Middle frontal gyrus (tissue), 1 donor: Measurements from ENCODE around the gene C22orf31.

ENCODE experiments used
- DNase-seq: peaks from one replicate; pipeline ENCODE4 v3.0.0-alpha.2; 2015; ENCODE audit warnings: low spot score; ENCODE audit errors: extremely low spot score

C22orf31 gene

DNA sequence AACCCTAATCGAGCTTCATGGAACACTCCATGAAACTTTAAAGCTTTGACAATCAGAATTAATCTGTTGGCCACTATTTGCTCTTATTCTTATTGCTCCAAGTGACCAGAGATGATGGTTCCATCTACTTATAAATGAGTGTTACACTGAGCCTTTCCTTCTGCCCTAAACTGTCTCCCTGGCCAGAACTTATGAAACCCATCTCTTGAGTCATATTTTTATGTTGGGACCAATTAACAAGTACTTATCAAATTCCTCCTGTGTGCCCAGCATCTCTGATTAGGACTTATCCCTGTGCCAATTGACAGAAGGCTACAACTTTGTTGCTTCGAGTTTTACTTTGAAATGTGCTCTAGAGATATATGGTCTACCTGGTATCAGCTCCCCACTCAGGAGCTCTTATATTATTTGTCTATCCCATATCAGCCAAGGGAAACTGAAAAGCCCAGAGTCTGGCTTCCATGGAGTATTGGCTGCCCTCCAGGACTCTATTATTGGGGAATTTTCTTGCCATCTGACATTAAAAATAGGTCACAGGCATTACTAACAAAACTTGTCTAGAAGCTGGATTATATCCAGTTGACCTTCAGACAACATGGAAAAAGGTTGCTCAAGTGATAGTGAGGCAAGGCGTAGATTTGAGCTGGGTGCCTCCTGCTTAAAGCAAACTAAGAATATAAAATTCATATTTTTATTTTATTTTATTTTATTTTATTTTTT lies 20.0 kb upstream of the C22orf31 start:
- DNase-seq = no peak

DNA sequence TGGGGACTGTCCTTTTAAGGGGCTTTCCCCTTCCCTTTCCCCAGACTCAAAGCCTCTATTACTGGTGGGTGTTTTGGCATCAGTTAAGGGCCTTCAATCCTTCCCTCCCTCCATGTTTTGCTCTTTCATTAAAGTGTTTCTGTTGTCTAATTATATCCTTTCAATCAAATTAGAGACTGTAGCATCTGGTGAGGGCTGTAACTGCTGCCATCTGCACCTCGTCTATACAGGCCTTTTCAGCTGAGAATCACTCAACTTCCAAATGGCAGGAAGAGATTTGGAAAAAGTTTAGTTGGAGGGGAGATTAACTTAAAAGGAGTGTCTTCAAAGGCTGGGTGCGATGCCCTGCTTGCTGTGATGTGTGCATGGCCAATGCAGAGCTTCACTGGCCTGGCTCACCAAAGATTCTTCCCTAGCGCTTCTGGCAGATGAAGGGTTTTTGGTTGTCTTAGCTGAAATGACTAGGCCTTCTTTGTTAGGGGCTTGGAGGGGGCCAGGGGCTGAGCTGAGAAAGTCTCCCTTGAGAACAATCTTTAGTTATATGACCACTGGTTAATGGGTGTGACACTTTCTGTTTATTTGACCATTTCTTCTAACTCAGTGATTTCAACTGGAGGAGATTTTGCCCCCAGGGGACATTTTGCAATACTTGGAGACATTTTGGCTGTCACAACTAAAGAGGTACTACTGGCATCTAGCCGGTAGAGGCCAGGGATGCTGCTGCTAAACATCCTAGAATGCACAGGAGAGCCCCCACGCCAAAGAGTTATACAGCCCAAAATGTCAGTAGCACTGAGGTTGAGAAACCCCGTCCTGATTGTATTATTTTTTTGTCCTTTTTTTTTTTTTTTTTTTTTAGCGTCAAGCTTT lies 18.7 kb upstream of the C22orf31 start:
- DNase-seq = no peak

DNA sequence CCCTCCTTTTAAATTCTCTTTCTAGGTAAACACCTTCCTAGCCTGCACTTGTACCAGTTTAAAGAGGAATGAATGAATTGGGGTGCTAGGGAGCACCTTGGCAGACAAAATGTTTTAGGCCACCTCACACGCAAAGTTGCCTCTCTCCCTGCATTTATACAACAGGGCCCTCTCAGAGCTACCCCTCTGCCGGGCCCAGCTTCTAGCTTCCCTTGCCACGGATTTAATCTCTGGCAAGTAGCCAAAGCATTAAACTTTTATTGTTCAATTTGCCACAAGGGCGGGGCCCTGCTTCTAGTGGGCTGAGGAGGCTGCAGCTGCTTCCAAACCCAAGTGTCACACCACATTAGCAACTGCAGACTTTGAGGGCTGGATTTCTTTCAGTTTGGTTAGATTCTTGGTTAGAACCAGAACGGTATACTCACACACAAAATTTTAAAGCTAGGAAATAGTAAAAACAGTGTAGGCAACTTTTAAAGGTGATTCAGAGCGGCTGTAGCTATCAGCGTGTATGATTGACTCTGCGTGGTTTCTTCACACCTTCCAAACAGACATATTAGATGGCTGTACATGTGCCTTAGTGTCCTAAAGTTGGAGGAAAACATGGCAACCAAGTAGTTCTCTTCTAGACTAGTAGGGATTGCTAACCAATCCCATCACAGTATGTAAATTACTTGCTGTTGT lies 17.7 kb upstream of the C22orf31 start:
- no peak for DNase-seq

DNA sequence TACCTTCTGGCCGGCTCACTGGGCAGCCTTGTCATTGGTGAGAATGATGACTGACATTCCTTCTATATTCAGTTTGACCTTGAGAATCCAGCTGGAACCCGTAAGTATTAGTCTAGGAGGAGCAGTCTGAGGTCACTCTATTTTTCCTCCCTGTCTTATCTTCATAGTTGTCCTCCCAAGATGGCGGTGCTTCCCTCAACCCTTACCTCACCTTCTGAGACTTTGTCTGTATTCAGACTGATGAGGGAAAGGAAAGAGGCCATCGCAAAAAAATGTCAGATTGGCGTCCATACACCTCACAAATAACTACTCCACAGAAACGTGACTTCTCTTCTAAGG lies 17.2 kb upstream of the C22orf31 start:
- DNase-seq = no peak

DNA sequence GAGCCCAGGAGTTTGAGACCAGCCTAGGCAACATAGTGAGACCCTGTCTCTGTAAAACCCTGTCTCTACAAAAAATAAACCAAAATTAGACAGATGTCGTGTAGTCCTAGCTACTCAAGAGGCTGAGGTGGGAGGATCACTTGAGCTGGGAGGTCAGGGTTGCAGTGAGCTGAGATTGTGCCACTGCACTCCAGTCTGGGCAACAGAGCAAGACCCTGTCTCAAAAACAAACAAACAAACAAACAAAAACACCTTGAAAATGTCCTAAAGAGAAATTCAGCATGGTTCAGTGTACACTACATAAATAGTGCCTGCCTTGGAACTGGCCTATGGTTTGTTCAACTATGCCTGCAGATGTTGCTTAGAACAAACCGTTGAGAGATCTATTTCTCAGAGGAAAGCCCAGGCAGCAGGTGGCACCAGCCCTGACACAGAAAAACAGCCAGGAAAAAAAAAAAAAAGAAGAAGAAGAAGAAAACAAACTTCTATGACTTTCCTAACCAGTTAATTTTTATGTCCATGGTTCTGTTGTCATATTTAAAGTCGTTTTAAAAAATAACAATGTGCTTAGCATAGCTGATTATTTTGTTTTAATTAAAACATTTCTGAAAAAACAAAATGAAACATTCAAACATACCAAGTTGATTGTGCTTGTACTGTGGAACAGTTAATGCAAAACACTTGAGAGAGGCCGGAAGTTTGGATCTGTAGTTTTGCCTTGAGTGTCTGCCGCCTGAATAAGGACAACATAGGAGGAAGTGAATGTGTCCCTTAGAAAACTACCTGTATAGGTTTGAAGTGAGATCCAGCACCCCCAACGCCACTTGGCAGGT lies 16.6 kb upstream of the C22orf31 start:
- DNase-seq = no peak

DNA sequence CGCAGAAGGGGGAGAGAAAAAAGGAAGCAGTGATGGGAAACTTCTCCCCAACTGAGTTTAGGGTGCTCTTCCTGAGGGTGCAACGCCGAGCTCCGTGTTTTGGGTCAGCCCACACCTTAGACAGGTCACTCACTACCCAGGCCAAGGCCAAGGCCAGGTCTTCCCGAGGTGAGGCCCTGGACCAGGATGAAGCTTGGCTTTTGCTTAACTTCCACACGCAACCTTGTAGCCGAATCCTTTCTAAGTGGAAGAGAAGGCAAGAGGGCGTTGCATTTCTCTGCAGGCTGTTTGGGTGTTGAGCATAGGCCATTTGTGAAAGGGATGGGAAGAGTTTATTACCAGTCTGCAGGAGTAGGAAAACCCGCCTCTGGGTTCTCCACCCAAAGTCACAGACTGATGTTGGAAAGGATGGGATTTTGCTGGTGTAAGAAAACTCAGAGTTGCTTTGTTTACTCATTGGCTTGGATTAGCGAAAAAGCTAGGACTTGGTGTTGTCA lies 12.7 kb upstream of the C22orf31 start:
- no peak for DNase-seq

DNA sequence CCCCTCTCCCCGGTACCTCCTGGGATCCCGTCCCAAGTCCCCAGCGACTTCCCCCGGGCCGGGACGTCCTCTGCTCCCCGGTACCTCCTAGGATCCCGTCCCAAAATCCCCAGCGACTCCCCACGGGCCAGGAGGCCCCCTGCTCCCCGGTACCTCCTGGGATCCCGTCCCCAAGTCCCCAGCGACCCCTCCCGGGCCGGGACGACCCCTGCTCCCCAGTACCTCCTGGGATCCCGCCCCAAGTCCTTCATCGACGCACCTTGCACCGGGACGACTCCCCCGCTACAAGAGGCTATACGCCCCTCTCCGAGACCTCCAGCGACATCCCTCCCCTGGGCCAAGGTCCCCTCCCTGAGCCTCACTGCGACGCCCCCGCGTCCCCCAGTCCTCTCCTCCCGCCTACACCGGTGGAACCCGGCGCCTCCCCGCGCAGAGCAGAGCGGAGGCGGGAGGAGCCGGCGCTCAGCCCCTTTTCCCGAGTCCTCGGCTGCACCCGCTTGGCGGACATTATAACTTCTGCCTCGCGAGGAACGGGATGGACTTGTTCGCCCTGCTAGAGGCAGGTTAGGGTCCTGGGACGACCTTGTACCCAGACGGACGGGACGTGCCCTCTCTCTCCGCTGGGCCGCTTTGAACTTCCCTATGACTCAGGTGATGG lies 12.1 kb upstream of the C22orf31 start:
- DNase-seq = no peak

DNA sequence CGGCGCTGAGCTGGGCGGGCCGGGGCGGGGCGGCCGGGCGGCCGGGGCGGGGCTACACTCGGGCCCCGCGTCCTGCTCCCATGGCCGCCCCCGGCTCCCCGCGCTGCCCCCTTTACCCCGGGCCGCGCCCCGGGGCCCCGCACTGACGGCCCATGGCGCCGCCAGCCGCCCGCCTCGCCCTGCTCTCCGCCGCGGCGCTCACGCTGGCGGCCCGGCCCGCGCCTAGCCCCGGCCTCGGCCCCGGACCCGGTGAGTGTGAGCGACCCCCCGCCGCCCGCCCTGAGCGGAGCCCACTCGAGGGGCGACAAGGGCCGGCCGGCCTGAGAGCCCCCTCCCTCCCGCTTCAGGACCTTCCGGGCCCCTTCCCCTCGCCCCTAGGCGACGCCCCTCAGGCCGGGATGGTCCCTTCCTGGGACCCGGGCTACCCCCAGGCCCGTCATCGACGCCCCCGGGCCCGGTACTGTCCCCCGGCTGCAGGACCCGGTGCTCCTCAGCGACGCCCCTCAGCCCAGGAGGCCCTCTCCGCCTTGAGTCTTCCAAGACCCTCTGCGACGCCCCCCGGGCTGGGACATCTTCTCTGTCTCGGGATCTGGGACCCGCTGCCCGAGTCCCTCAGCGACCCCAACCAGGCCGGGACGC lies 11.5 kb upstream of the C22orf31 start, which contains the start of gene KREMEN1:
Gene KREMEN1, plus strand, starts transcription at position 57 of the 639 bp plus-strand sequence. Its CDS starts 96 bp downstream, at position 153.
- DNase-seq = no peak

DNA sequence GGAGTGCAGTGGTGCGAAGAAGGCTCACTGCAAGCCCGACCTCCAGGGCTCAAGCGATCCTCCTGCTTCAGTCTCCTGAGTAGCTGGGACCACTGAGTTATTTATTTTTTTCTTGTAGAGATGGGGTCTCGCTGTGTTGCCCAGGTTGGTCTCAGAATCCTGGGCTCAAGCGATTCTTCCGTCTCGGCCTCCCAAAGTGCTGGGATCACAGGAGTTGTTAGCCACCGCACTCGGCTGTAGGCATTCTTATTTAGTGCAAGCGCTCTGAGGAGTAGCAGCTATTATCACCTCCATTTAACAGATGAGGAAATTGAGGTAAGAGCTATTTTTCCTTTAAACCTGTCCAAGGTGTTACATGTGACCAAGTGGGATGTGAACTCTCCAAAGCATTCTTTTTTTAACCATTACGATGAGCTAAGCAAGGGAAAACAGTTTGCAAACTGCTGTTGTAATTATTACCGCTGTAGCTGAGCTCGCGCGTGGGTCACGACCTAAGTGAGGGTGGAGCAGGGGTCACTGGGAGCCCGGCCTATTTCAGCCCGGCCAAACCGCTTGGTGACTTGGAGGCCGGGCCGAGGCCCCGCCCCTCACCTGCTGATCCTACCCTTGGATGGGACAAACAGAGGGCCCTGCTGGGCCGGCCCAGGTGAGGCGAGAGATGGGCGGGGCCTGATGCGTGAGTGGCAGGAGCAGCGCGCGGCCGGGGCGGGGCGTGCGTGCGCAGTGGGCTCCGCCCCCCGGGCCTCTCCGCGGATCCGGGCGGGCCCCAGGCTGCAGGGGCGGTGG lies 10.8 kb upstream of the C22orf31 start:
- DNase-seq = peak; percentile 35

DNA sequence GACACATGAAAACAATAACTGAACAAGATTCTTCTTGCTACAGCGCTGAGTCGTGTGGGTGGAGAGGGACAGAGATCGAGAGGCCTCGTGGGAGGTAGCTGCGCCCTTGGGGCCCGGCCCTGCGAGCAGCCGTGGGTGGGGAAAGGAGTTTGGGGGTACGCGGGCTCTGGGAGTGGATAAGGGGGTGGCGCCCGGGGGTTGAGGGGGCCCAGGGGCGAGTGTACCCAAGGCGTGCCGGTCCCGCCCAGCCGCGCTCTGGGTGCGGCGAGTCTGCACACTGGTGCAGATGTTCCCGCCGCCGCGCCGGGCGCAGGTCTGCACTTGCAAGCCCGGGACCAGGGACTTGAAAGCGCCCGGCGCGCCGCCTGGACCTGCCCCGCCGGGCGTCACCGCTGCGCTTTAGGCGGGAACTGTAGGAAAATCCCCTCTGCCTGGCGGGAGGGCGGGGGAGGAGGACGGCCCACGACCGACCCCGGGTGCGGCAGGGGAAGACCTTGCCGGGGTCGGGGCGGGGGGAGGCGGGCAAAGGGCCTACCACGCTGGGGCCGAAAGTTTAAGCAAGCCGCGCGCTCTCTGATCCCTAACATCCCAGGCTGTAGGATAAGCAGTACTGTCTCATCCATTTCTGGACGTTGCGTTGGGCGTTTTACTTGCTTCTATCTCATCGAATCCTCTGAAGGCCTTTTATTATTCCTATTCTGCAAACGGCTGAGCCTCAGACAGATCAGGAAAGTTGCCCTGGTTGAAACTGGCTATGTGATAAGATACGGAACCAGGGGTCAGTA lies 9.8 kb upstream of the C22orf31 start:
- no peak for DNase-seq

DNA sequence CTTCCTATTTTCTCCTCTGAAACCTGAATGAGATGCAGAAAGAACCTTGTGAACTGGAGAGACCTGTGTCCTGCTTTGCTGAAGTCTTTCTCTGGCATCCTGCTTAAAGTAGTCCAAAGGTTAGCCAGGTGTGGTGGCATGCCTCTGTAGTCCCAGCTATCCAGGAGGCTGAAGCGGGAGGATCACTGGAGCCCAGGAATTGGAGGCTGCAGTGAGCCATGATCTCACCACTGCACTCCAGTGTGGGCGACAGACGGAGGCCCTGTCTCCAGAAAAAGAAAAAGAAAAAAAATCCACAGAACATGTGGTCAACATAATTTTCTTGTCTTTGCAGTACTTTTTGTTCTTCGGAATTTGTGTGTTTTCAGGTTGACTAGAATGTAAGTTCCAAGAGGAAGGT lies 8.9 kb upstream of the C22orf31 start:
- DNase-seq = no peak

DNA sequence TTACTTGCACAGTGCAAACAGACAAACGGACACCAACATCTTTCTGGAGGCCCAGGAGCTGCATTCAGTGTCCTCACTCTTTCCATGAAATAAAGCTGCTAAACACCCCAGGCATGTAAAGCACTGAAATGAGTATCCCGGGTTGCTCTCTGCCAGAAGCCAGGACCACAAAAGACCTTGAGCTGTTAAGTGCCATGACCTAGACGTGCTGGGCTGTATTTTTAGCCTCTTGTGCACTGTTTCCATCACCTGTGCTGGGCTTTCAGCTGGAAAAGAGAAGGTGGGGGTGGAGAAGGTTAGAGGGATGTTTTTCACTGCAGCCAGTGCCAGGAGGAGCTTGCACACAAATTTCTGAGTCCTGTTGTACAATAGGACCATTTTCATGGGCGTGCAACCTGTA lies 7.8 kb upstream of the C22orf31 start:
- DNase-seq = no peak

DNA sequence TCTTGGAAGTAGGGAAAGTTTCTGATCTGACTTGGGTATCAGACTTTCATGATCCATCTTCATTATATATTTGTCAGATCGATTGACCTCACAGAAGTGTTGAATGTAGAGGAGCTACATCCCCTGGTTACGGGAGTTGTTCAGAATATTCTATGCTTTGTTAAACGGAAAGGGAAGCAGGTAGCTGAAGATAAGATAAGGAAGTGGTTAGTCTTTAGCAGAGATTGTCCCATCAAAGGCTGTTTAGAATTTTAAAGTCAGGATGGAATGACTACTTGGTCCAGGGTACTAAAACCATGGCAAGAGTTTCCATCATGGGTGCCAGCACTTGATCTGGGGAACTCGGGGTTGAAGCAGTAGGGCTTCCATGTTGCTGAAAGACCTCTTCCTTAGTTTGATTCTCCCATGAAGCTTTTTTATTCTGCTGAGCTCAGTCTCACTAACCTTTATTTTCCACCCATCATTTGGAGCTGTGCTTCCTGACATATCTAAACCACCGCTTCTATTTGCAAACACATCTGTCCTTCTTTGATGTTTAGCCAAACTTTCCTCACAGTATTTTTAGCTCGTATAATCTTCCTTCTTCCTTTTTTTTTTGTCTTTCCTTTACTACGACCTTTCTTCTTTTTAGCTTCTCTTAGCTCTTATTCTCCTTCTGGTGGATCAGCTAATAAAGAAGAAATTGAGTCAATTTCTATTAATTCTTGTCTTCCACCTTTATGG lies 4.0 kb upstream of the C22orf31 start:
- no peak for DNase-seq

DNA sequence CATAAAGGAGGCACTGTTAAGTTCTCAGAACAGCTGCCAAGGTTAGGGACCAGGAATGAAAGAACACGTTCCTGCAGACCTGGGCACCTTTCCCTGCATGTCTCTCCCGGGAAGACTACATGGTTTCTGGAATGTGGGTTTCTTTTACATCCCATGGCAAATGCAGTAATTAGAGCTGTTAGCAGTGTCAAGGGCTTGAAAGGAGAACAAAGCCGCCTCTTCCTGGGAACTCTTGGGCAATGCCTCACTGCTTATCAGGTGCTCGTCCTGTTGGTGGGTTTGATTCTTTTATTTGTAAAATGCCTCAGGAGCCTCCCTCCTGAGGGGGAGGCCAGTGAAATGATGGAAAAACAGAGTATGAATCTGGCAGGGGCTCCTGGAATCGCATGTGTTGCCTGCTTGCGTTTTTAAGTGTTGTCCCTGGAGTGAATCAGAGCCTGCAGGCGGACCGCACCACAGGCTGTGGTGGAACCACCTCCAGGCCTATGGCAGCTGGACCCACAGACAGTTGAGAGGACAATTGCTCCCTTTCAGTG lies 723 bp upstream of the C22orf31 start:
- DNase-seq = no peak

DNA sequence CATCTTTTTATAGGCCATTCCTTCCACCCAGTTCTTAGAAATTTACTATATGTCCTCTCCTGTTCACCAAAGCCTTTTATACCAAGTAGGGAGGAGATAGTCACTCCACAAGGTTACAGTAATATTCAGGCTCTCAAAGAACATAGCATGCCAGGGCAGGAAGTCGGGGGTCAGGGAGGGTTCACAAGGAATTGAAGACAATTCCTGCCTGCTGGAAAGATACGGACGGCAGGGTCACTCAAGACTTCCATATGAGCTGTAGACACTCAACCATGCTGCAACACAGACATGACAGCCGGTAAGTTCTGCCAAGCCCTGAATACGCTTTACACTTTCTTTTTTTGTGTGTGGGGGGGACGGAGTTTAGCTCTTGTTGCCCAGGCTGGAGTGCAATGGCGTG lies 700 bp downstream of the C22orf31 start:
- no peak for DNase-seq

DNA sequence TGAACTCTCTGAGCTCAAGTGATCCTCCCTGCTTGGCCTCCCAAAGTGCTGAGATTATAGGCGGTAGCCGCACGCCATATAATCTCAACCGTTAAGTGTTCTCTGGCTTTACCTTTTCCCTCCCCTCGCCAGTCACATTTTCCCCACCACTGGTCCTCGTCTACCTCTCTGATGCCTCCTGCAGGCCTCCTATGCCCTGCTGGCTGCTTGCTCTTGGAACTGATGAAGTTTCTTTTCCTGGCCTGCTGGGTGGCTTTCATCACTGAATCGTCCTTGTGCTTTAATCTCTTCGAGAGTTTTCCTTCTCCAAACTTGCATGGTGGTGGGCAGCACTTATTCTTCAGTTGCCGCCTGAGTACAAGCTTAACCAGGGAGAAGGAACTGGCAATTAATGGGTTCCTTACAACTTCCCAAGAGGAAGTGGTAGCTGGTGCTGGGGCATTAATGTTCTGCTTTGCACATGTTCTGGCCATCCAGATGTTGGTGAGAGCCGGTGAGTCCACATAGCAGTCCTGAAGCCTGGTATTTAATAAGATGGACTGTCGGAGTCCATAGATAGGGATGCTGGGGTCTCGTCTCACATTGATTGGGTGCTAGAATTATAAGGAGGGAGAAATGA lies 1.3 kb downstream of the C22orf31 start:
- no peak for DNase-seq

DNA sequence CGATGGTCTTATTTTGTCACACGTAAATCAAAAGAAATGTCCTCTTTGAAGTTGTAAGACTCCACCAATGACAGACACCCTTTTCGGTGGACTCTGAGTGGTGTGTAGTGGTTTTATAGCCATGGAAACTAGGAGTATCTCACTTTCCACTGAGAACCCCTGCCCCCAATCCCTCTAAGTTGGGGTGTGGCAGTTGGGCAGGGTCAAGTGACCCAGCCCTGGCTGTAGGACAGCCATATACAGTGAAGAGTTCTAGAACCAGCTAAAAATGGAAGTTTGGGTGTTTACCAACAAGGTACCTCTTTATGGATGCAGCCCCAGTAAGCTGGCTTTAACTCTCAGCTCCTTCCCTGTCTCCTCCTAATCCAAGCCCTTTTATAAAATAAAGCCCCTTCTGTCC lies 5.2 kb downstream of the C22orf31 start:
- DNase-seq = no peak
